ENCODE measurements around the gene PHRF1.

PHRF1 gene

GRCh38 chr11:586376-587316, 10.4 kb downstream of the PHRF1 start:
- ChIA-PET POLR2A (no interaction called here), CTCF (no interaction called here)
- TF ChIP-seq, protein P1, sequence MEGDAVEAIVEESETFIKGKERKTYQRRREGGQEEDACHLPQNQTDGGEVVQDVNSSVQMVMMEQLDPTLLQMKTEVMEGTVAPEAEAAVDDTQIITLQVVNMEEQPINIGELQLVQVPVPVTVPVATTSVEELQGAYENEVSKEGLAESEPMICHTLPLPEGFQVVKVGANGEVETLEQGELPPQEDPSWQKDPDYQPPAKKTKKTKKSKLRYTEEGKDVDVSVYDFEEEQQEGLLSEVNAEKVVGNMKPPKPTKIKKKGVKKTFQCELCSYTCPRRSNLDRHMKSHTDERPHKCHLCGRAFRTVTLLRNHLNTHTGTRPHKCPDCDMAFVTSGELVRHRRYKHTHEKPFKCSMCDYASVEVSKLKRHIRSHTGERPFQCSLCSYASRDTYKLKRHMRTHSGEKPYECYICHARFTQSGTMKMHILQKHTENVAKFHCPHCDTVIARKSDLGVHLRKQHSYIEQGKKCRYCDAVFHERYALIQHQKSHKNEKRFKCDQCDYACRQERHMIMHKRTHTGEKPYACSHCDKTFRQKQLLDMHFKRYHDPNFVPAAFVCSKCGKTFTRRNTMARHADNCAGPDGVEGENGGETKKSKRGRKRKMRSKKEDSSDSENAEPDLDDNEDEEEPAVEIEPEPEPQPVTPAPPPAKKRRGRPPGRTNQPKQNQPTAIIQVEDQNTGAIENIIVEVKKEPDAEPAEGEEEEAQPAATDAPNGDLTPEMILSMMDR (IDR thresholded peaks at IDR 0.05; ENCODE audit: insufficient read depth, low read length, missing control alignments) = no peak
- H3K4me3 ChIP-seq (ENCODE audit: low read depth, low read length) = no peak overlapping the region
- no peak for DNase-seq (ENCODE audit: low read depth, low spot score)

- no peak overlapping the region for H3K4me3 ChIP-seq (ENCODE audit: low read depth, low read length)
- CTCF ChIA-PET = no interaction called here
- POLR2A ChIA-PET = no interaction called here
- TF ChIP-seq, protein P1 (IDR thresholded peaks at IDR 0.05; ENCODE audit: insufficient read depth, low read length, missing control alignments) = no peak
- no peak for DNase-seq (ENCODE audit: low read depth, low spot score)
These were observed 11.3 kb downstream of the PHRF1 start for GRCh38 chr11:587546-587945.

- H3K4me3 ChIP-seq (ENCODE audit: low read depth, low read length) = no peak overlapping the region
- DNase-seq (ENCODE audit: low read depth, low spot score) = no peak
- CTCF ChIA-PET = no interaction called here
- TF ChIP-seq, protein P1 (IDR thresholded peaks at IDR 0.05; ENCODE audit: insufficient read depth, low read length, missing control alignments) = no peak
- POLR2A ChIA-PET = no interaction called here
These were observed 11.7 kb downstream of the PHRF1 start for GRCh38 chr11:587978-588380.

DNA sequence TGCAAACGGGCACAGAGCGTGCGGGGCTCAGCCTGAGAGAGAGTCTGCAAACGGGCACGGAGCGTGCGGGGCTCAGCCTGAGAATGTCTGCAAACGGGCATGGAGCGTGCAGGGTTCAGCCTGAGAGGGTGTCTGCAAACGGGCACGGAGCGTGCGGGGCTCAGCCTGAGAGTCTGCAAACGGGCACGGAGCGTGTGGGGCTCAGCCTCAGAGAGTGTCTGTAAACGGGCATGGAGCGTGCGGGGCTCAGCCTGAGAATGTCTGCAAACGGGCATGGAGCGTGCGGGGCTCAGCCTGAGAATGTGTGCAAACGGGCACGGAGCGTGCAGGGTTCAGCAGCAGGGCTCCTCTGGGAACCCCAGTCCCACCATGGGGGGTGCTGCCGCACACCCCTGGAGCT, 13.5 kb downstream of the PHRF1 start:
- ChIA-PET CTCF (no interaction called here), POLR2A (no interaction called here)
- TF ChIP-seq, protein P1 (IDR thresholded peaks at IDR 0.05; ENCODE audit: insufficient read depth, low read length, missing control alignments) = no peak
- no peak for DNase-seq (ENCODE audit: low read depth, low spot score)
- no peak overlapping the region for H3K4me3 ChIP-seq (ENCODE audit: low read depth, low read length)

DNA sequence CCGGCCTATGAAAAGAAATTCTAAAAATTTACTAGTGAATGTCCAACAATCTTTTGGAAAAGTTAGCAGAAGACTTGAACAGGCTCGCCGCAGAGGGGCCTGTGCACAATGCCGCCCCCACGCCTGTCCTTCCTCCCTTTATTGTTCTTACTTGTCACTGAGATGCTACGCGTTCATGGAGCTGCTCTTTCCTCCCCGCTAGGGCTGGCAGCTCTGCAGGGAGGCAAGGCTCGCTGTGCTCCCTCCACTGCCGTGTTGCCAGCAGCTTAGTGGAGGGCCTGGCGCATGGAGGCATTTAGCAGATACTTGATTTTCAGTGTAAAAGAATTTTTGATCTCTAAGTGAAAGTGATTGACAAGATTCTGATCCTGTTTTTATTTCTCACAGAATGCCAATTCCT, 14.7 kb downstream of the PHRF1 start:
- TF ChIP-seq, protein P1 (IDR thresholded peaks at IDR 0.05; ENCODE audit: insufficient read depth, low read length, missing control alignments) = no peak
- ChIA-PET POLR2A (no interaction called here), CTCF (interaction anchor here (1.0 kb wide), 1 partner anchor 13 kb away, joined by 3 read pairs; no protein-coding TSS in a partner anchor)
- no peak for DNase-seq (ENCODE audit: low read depth, low spot score)
- no peak overlapping the region for H3K4me3 ChIP-seq (ENCODE audit: low read depth, low read length)

- ChIA-PET CTCF (no interaction called here), POLR2A (no interaction called here)
- no peak for DNase-seq (ENCODE audit: low read depth, low spot score)
- TF ChIP-seq, protein P1 (IDR thresholded peaks at IDR 0.05; ENCODE audit: insufficient read depth, low read length, missing control alignments) = no peak
- H3K4me3 ChIP-seq (ENCODE audit: low read depth, low read length) = no peak overlapping the region
These were observed 16.2 kb downstream of the PHRF1 start for GRCh38 chr11:592501-592900.
